Effector memory CD8-positive, alpha-beta T cell (primary cell): ENCODE measurements around the gene PCNX2.
A peak's percentile ranks its signal among the peaks of the same experiment; 100 is the strongest.

Source experiments
- ATAC-seq: fragments of 150-1000 bp; cut with Tn5 transposase; replicated peaks from 2 replicates; pipeline ENCODE4 v1.10.0; 2021; ENCODE audit warnings: mild to moderate bottlenecking, moderate library complexity
- DNase-seq, 3 experiments: peaks; one replicate each; pipeline ENCODE4 v3.0.0; 2021
- H3K27ac Mint-ChIP-seq, 2 donors: one replicate each; pipeline ENCODE4 v1.8.0; 2022; ENCODE audit warnings: mild to moderate bottlenecking in 2 of 2, mixed read lengths in 2 of 2, moderate library complexity in 2 of 2
- H3K27me3 Mint-ChIP-seq, 2 donors: one replicate each; pipeline ENCODE4 v1.8.0; 2022; ENCODE audit warnings: mixed read lengths in 2 of 2
- H3K36me3 Mint-ChIP-seq: one replicate; pipeline ENCODE4 v1.8.0; 2022; ENCODE audit warnings: mild to moderate bottlenecking, moderate library complexity, mixed read lengths; ENCODE audit not compliant: insufficient read depth
- H3K4me1 Mint-ChIP-seq, 2 donors: one replicate each; pipeline ENCODE4 v1.8.0; 2022; ENCODE audit warnings: low read depth in 2 of 2, mixed read lengths in 2 of 2
- H3K4me3 Mint-ChIP-seq, 2 donors: one replicate each; pipeline ENCODE4 v1.8.0; 2022; ENCODE audit warnings: mild to moderate bottlenecking in 2 of 2, mixed read lengths in 2 of 2, moderate library complexity in 2 of 2
- H3K9me3 Mint-ChIP-seq, 2 donors: one replicate each; pipeline ENCODE4 v1.8.0; 2022; ENCODE audit warnings: mixed read lengths in 2 of 2

PCNX2 gene

DNA sequence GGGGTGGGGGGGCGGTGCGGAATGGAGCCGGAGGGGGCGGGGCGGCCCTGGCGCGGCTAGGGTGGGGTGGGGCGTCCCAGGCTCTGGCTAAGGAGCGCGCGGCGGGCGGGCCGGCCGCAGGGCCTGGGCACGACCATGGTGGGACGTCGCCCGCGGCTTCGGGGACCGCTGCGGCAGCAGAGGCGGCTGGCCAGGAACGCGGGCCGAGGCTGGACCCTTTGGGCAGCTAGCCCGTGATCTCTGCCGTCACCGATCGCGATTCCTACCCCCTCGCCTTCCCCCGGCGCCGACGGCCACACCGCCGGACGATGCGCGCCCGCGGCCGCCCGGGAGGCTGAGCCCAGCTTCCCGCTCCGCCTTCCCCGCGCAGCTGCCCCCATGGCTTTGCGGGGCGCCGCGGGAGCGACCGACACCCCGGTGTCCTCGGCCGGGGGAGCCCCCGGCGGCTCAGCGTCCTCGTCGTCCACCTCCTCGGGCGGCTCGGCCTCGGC, 32.2 kb upstream of the PCNX2 start, which contains the start of gene MAP3K21:
MAP3K21 (plus strand) TSS at position 74 of the 491 bp plus-strand sequence; CDS start at position 379, 305 bp downstream.
- Mint-ChIP-seq H3K4me1 (peaks cover 7 to 12% of the 10 kb centered on the region in 2 donors), H3K9me3 (no peaks in the 10 kb centered on the region), H3K36me3 (no peaks in the 10 kb centered on the region), H3K27ac (peak within 1 kb of the TSS; percentile 58 to 61), H3K4me3 (peak within 1 kb of the TSS; percentile 78 to 82), H3K27me3 (peaks cover 4 to 14% of the 10 kb centered on the region in 2 donors)
- peak in 1 of 3 experiments; percentile 10 for DNase-seq
- peak; percentile 40 for ATAC-seq

DNA sequence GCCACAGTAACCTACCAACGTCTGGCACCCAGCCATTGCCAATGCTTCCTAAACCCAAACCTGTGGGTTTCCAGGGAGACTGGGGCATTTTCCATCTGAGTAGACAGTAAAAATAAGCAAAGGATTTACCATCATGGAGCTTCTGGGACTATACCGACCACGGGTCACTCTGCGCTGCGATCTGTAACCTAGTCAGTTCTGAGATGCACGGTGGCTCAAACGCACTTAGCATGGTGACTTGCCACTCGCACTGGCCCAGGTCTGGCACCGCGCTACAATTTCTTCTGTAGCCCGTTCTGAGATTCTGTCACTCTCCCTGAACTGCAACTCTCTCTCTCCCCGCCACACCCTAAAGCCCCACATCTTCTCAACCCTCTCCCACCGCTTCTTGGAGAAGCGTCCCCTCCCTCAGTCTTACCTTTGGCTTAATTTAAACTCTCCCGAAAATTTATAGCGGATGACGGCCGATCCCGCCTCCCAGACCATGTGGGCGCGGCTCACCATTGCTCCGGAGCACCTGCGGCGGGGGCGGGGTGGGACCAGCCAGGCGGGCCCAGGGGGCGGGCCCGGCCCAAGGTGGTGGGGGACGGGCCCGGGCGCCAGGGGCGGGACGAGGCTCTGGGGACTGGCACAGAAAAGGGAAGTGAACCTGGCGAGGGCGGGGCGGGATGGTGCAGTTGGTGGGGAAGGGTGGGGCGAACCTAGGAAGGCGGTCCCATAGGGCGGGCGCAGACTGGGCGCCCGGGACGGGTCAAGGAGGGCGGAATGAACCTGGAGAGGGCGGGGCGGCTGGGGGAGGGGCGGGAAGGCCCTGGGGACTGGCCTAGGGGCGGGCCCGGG, 31.5 kb upstream of the PCNX2 start:
- Mint-ChIP-seq H3K4me1 (peaks cover 7 to 12% of the 10 kb centered on the region in 2 donors), H3K4me3 (peak overlapping the region; percentile 78 to 82), H3K27ac (peak overlapping the region; percentile 58 to 61), H3K36me3 (no peaks in the 10 kb centered on the region), H3K9me3 (no peaks in the 10 kb centered on the region), H3K27me3 (peaks cover 5 to 13% of the 10 kb centered on the region in 2 donors)
- ATAC-seq, result peak; percentile 85
- peak; percentile 73 to 82 (median 80) for DNase-seq

DNA sequence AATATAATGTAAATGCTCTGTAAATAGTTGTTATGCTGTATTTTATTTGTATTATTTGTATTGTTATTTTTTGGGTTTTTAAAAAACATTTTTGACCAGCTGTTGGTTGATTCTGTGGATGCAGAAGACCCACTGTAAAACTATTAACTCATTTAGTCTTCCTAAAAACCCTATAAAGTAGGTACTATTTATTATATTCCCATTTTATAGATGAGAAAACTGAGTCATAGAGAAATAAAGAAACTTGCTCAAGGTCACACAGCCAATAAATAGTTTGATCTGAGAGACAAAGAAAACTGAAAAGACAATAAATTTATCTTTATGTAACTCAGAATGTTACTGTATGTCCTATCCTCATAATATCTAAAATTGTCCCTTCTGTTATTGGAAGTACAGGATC, 30.8 kb upstream of the PCNX2 start:
- H3K4me3 Mint-ChIP-seq, result peak overlapping the region in 1 of 2 donors; percentile 82
- H3K27ac Mint-ChIP-seq, result no peak overlapping the region
- H3K9me3 Mint-ChIP-seq, result no peaks in the 10 kb centered on the region
- H3K4me1 Mint-ChIP-seq, result peaks cover 7 to 12% of the 10 kb centered on the region in 2 donors
- no peaks in the 10 kb centered on the region for H3K36me3 Mint-ChIP-seq
- peaks cover 5 to 10% of the 10 kb centered on the region in 2 donors for H3K27me3 Mint-ChIP-seq
- DNase-seq (no peak), ATAC-seq (no peak)

DNA sequence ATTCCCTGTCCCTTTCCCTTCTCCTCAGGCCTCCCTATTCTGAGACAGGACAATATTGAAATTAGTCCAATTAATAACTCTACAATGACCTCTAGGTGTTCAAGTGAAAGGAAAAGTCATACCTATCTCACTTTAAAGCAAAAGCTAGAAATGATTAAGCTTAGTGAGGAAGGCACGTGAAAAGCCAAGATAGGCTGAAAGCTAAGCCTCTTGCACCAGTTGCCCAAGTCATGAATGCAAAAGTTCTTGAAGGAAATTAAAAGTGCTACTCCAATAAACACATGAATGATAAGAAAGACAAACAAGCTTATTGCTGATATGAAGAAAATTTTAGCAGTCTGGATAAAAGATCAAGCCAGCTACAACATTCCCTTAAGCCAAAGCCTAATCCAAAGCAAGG, 28.2 kb upstream of the PCNX2 start:
- Mint-ChIP-seq H3K27me3 (peaks cover 5 to 18% of the 10 kb centered on the region in 2 donors), H3K9me3 (no peaks in the 10 kb centered on the region), H3K27ac (no peak overlapping the region), H3K4me3 (no peak overlapping the region), H3K4me1 (peaks cover 6 to 7% of the 10 kb centered on the region in 2 donors), H3K36me3 (no peaks in the 10 kb centered on the region)
- no peak for DNase-seq
- no peak for ATAC-seq

DNA sequence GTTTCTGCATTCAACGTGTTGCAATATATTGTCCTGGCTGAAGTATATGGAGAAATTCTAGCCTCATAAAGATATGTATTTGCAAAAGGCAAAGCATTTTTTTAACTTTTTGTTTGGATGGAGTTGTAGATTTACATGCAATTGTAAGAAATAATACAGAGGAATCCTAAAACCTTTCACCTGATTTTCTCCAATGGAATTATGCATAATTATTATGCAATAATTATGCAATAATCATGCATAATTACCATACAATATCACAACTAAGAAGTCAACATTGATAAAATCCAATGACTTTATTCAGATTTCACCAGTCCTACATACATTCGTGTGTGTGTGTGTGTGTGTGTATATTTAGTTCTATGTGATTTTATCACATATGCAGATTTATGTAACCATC, 24.5 kb upstream of the PCNX2 start:
- Mint-ChIP-seq H3K9me3 (no peaks in the 10 kb centered on the region), H3K27ac (no peak overlapping the region), H3K4me3 (no peak overlapping the region), H3K36me3 (no peaks in the 10 kb centered on the region), H3K27me3 (peaks cover 5 to 20% of the 10 kb centered on the region in 2 donors), H3K4me1 (no peaks in the 10 kb centered on the region)
- ATAC-seq (no peak), DNase-seq (no peak)

DNA sequence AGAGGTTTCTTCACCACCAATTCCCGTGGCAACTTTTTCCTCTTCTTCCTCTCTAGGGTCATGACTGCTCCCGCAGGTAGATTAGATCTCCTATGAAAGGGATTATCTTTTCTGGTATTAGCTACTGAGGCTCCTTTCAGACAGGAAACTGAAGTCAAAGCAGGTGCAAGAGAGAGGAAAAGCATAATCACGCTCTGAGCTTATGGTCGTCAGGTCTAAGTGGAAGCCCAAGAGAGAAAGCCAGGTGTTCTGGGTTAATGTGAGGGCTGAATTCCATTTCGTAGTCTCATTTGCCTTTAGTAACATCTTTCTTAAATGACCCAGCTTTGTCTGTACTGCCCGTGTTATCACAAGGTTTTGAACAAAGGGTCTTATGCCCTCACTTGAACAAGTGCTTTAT, 23.7 kb upstream of the PCNX2 start:
- Mint-ChIP-seq H3K4me3 (no peak overlapping the region), H3K4me1 (no peaks in the 10 kb centered on the region), H3K9me3 (no peaks in the 10 kb centered on the region), H3K27ac (no peak overlapping the region), H3K36me3 (no peaks in the 10 kb centered on the region), H3K27me3 (peaks cover 5 to 20% of the 10 kb centered on the region in 2 donors)
- DNase-seq (no peak), ATAC-seq (no peak)

DNA sequence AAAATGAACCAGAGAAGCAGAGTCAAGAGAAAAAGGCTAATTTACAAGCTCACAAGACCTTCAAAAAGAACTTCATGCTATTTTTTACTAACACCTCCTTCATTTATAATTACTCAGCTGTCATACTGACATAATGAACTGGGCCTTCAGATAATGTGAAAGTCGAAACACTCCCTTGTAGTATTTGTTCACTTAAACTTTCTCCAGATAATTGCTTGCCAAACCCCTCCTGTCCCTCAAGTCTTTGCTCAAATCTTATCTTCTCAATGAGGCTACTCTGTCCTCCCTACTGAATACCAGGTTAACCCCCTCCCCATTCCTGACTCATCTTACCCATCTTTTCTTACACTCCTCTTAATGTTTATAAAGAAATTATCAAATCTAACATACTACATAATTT, 20.9 kb upstream of the PCNX2 start:
- Mint-ChIP-seq H3K36me3 (no peaks in the 10 kb centered on the region), H3K9me3 (no peaks in the 10 kb centered on the region), H3K4me3 (no peak overlapping the region), H3K27me3 (peaks cover 0 to 11% of the 10 kb centered on the region in 2 donors), H3K4me1 (no peaks in the 10 kb centered on the region), H3K27ac (no peak overlapping the region)
- DNase-seq, result no peak
- no peak for ATAC-seq

DNA sequence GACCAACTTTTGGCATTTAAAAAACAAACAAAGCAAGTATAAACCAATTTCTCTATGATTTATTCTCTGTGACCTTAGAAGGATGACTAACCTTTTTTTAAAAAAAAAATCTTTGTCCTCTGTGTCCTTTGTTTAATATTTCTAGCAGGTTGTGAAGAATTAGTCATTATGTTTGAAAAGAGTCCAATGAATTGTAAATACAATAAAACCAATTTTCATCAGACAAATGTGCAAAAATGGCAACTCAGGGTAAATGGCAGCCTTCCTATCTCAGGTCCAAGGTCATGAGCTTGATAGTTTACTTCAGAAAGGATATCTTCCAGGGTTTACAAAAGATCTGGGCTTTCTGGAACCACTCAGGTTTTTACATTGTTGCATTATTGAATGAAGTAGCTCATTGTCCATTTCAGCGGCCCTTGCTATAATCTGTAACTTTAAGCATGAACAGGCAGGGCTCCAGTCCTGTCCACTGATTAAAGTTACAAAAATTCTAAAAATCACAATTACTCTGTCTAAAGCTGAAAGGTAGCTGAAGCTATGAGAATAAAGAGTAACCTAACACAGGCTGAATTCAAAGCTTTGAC, 20.3 kb upstream of the PCNX2 start:
- H3K9me3 Mint-ChIP-seq, result no peaks in the 10 kb centered on the region
- peaks cover 0 to 15% of the 10 kb centered on the region in 2 donors for H3K27me3 Mint-ChIP-seq
- H3K4me3 Mint-ChIP-seq, result no peak overlapping the region
- DNase-seq, result no peak
- H3K27ac Mint-ChIP-seq, result no peak overlapping the region
- H3K4me1 Mint-ChIP-seq, result no peaks in the 10 kb centered on the region
- ATAC-seq, result no peak
- H3K36me3 Mint-ChIP-seq, result no peaks in the 10 kb centered on the region

DNA sequence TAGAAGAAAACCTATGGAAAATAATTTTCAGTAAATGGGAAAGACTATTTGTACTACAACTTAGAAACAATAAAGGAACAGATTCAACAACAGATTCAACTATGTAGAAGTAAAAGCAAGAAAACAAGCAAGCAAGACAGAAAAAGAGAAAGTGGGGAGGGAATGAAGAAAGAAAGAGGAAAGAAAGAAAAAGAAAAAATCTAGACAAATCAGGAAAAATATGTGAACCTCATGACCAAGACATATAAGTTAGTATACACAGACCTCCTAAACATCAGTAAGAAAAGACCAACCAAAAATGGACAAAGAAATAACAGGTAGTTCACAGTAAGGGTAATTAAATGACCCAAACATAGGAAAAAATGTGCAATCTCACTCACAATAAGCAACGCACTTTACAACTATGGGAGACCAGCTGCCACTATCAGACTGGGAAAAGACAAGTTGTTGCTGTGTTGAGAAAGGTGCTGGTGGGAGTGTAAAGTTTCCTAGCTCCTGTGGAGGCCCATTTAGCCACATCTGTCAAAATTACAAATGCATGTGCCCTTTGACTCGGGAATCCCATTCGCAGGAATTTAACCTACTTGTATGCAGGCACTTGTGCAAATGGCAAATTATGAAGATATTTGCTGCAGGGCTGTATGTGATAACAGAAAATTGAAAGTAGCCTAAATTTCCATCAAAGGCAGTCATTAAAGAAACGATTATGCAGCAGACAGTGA, 18.1 kb upstream of the PCNX2 start:
- DNase-seq, result no peak
- no peak overlapping the region for H3K27ac Mint-ChIP-seq
- H3K9me3 Mint-ChIP-seq, result no peaks in the 10 kb centered on the region
- no peak for ATAC-seq
- H3K27me3 Mint-ChIP-seq, result peaks cover 0 to 11% of the 10 kb centered on the region in 2 donors
- H3K4me3 Mint-ChIP-seq, result no peak overlapping the region
- H3K4me1 Mint-ChIP-seq, result no peaks in the 10 kb centered on the region
- no peaks in the 10 kb centered on the region for H3K36me3 Mint-ChIP-seq

DNA sequence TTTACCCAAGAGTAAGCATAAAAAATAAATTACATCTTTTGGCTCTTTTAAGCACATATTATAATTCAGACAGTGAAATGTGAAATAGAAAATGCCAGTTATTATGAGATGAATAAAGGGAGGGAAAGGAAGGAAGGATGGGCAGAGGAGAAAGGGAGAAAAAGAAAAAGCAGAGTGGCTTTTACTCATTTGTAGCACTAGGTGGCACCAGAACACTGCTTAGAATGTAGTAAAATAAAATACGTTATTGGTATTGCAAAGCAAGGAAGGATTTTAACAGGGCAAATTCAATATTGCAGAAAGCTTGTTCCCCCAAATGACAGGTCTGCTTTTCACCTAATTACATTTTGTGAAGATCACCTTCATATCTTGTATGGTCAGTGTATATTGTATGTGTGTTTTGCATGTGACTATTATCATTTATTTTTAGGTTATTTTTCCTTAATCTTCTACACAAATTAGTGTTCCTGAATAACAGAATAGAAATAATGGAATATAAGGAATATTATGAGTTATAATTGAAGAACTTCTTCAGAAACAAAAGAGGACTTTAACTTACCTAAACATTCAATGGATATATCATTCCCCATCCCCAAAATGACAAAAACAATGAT, 9.1 kb upstream of the PCNX2 start:
- Mint-ChIP-seq H3K27ac (no peak overlapping the region), H3K9me3 (no peaks in the 10 kb centered on the region), H3K4me3 (no peak overlapping the region), H3K27me3 (peaks cover 18 to 21% of the 10 kb centered on the region in 2 donors), H3K36me3 (no peaks in the 10 kb centered on the region), H3K4me1 (no peaks in the 10 kb centered on the region)
- DNase-seq (peak in 1 of 3 experiments; percentile 8), ATAC-seq (peak; percentile 62)

DNA sequence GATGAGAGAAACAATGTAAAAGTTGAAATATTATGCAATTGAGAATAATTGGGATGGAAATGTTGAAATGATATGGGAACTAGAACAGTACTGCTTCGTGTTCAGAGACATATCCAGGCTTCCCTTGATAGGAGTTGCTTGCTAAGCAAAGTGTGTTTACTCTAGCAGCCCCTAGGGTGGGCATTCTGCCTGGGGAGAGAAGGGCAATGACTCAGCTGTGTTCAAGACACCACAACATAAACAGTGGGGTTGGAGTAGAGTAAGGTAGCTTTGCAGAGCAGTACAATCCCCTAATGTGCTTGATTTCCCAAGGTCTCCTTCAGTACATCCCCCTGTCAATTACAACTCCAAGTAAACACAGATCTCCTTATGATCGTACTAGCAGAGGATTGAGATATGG, 4.8 kb upstream of the PCNX2 start:
- Mint-ChIP-seq H3K36me3 (no peaks in the 10 kb centered on the region), H3K4me3 (no peak overlapping the region), H3K9me3 (no peaks in the 10 kb centered on the region), H3K4me1 (peaks cover 5 to 6% of the 10 kb centered on the region in 2 donors), H3K27ac (no peak overlapping the region), H3K27me3 (no peaks in the 10 kb centered on the region)
- ATAC-seq (no peak), DNase-seq (no peak)

DNA sequence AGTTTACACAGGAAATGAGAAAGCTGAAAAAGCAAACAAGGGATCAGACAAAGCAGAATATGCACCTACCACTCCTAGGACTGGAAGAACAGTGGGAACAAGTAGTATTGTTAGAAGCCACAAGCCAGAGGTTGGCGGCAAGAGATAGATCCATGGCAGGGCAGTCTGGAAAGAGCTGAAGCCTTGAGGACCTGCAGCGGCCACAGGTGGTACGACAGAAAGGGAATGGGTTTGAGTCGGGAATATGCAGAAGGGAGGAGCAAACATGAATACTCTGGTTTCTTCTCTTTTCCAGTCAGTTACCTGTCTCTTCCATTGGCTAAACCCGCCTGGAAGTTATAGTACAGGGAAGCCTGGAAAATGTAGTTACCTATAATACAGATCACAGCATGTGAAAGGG, 3.9 kb upstream of the PCNX2 start:
- no peaks in the 10 kb centered on the region for H3K36me3 Mint-ChIP-seq
- H3K4me1 Mint-ChIP-seq, result peaks cover 12 to 13% of the 10 kb centered on the region in 2 donors
- ATAC-seq (no peak), DNase-seq (no peak)
- H3K27ac Mint-ChIP-seq, result no peak overlapping the region
- H3K27me3 Mint-ChIP-seq, result no peaks in the 10 kb centered on the region
- H3K4me3 Mint-ChIP-seq, result no peak overlapping the region
- no peaks in the 10 kb centered on the region for H3K9me3 Mint-ChIP-seq

DNA sequence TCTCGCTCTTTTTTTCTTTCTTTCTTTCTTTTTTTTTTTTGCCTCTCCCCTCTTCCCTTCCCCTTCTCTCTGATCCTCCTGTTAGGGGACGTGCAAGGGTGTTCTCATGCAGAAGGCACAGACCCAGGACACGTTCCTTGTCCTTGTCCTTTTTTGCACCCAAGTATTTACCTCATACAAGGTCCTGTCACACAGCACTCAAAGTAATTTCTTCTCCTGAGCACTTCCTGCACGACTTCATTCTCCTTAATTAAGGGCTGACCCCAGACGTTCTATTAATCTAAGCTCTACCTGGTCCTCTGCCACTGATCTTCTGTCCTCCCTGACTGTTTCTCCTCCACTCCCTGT, 424 bp upstream of the PCNX2 start:
- Mint-ChIP-seq H3K4me3 (peak overlapping the region; percentile 93 to 97), H3K36me3 (no peaks in the 10 kb centered on the region), H3K27me3 (no peaks in the 10 kb centered on the region), H3K27ac (peak overlapping the region; percentile 93 to 98), H3K9me3 (no peaks in the 10 kb centered on the region), H3K4me1 (peaks cover 22 to 27% of the 10 kb centered on the region in 2 donors)
- DNase-seq, result no peak
- no peak for ATAC-seq
